Fibroblast of the aortic adventitia (primary cell): ENCODE data around the gene HAUS7. TPM values are rescaled to one million over a fixed set of nuclear protein-coding genes. Genes with fewer than 3 reads are reported as not detected.
"Not testable (repeated sequence)": the region's sequence is repeated elsewhere in the genome, so short reads cannot be mapped to it uniquely, and the experiment has no call there.

Source experiments
- DNase-seq: peaks from one replicate; pipeline ENCODE4 v3.0.0-alpha.2; 2010; ENCODE audit warnings: low read depth
- H3K4me3 ChIP-seq: 2 replicates; pipeline ENCODE4 v1.5.1; 2011; ENCODE audit warnings: low read depth, mild to moderate bottlenecking, control low read depth, low read length, moderate library complexity
- small RNA-seq: library from RNA; depleted of rRNA; stranded (forward); fragments of <200 nt; gene quantifications from one replicate; pipeline ENCODE3, GENCODE V24; 2012
- total RNA-seq: library from RNA; depleted of rRNA; stranded (reverse); fragments of >200 nt; gene quantifications from 2 replicates; pipeline ENCODE4 v1.2.3, GENCODE V29; 2012; ENCODE audit warnings: low replicate concordance
- TF ChIP-seq, protein P1 (sequence below): IDR thresholded peaks from 2 replicates; pipeline ENCODE4 v1.5.1; 2011; ENCODE audit warnings: mild to moderate bottlenecking, low read length, control low read depth, inconsistent platforms; ENCODE audit not compliant: insufficient read depth

The HAUS7 gene
- total RNA-seq, 1 donor: 16.4 TPM

GRCh38 chrX:153406011-153406410, 64.4 kb downstream of the HAUS7 start:
- H3K4me3 ChIP-seq: no peak overlapping the region
- DNase-seq: no peak
- TF ChIP-seq, protein P1, sequence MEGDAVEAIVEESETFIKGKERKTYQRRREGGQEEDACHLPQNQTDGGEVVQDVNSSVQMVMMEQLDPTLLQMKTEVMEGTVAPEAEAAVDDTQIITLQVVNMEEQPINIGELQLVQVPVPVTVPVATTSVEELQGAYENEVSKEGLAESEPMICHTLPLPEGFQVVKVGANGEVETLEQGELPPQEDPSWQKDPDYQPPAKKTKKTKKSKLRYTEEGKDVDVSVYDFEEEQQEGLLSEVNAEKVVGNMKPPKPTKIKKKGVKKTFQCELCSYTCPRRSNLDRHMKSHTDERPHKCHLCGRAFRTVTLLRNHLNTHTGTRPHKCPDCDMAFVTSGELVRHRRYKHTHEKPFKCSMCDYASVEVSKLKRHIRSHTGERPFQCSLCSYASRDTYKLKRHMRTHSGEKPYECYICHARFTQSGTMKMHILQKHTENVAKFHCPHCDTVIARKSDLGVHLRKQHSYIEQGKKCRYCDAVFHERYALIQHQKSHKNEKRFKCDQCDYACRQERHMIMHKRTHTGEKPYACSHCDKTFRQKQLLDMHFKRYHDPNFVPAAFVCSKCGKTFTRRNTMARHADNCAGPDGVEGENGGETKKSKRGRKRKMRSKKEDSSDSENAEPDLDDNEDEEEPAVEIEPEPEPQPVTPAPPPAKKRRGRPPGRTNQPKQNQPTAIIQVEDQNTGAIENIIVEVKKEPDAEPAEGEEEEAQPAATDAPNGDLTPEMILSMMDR: no peak

DNA sequence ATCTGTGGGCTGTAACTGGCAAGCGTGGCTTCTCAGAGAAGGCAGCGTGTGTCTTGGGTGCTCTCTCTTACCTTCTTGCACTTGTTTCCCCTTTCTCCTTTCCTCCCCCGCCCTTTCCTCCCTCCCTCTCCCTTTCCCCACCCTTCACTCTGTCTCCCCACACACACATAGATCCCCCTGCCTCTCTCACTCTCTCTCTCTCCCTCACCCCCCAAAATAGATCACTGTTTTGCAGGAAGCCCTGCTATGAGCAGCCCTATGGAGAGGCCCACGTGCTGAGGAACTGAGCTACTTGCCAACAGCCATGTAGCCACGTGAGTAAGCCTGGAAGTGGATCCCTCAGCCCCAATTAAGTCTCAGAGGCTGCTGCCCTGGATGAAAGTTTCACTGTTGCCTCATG, 65.0 kb downstream of the HAUS7 start:
- H3K4me3 ChIP-seq: no peak overlapping the region
- no peak for DNase-seq
- TF ChIP-seq, protein P1: no peak

DNA sequence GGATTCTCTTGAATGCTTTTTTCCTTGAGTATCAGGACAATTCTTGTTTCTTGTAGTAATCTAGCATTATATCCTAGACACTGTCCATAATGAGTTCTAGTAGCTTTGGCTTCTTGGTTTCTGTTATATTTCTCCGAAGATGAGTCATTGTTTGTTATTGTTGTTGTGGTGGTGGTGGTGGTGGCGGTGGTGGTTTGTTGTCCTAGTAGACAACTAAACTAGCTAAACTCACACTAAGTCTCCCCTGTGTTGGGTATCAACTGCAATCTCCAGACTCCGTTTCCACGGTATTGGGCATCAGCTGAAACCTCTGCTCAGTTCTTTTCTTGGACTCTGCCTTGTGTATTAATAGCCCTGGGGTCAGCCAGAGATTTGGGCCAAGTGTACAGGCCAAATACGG, 66.0 kb downstream of the HAUS7 start:
- DNase-seq, H3K4me3 ChIP-seq: not testable (repeated sequence)

DNA sequence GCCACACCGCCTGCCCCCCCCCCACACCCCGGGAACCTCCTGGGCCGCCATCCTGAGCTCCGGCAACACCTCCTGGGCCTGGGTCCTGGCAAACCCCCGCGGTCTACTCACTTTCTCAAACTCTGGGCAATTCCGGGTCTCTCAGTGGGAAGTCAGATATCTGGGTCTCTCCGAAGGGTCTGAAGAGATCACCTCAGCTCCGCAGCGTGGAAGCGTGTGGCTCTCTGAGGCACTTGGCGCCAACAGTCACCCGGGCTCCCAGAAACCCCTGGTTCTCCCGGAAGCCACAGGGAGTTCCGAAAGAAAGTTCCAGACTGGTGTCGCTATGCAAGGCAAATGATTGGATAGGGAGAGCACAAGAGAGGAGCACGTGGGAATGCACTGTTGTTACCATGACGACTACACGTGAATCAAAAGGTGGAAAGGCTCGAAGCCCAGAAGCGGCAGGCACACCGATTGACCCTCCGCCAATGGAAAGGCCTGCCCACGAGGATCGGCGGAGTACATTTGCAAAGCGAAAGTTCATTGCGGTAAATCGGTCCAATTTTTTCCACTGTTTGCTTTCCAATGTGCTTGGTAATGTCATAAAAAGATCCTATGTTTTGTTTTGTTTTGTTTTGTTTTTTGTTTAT, 69.1 kb downstream of the HAUS7 start, which contains the start of gene PNMA6E:
Gene PNMA6E (minus strand): TSS at position 218 of the 632 bp plus-strand sequence. CDS start 2,501 bp downstream, outside the sequence.
- no peak within 1 kb of the TSS for H3K4me3 ChIP-seq
- TF ChIP-seq, protein P1: no peak
- DNase-seq: no peak

- TF ChIP-seq, protein P1: peak; percentile 49
- no peak for DNase-seq
- no peak overlapping the region for H3K4me3 ChIP-seq
Observed at GRCh38 chrX:153400146-153401132, 69.9 kb downstream of the HAUS7 start.

- TF ChIP-seq, protein P1: no peak
- no peak overlapping the region for H3K4me3 ChIP-seq
- DNase-seq: no peak
Observed at GRCh38 chrX:153398275-153398960, 72.0 kb downstream of the HAUS7 start.

Small RNA genes within 50 kb of the gene (small RNA-seq; reads per million reads assigned to genes)
- gene RN7SL667P: not detected

Other genes with a start within 250 kb of the HAUS7 start
- not detected in 2 replicates for gene PNMA6F, start 148.8 kb downstream of the HAUS7 start, total RNA-seq
- 6.1 and 10.1 TPM in 2 replicates for gene ZNF275, start 136.4 kb downstream of the HAUS7 start, total RNA-seq
- not detected in 2 replicates for gene PNMA6E, start 69.2 kb downstream of the HAUS7 start, total RNA-seq
- 0.08 TPM in 1 of 2 replicates, not detected in the other for gene ZFP92, start 59.1 kb downstream of the HAUS7 start, total RNA-seq
- gene TREX2, start 24.5 kb downstream of the HAUS7 start, total RNA-seq: 1.3 TPM in 1 of 2 replicates, not detected in the other
- 12.3 and 133 TPM in 2 replicates for gene BGN, start 24.4 kb upstream of the HAUS7 start, total RNA-seq
- gene ATP2B3, start 47.1 kb upstream of the HAUS7 start, total RNA-seq: not detected in 2 replicates
- gene CCNQ, start 128.6 kb upstream of the HAUS7 start, total RNA-seq: 2.5 and 14.5 TPM in 2 replicates
- gene DUSP9, start 176.6 kb upstream of the HAUS7 start, total RNA-seq: not detected in 2 replicates
- gene PNCK, start 203.2 kb upstream of the HAUS7 start, total RNA-seq: 0.33 TPM in 1 of 2 replicates, not detected in the other
- 5.6 and 8.8 TPM in 2 replicates for gene SLC6A8, start 217.3 kb upstream of the HAUS7 start, total RNA-seq